Neural cell (in vitro differentiated cells): Measurements from ENCODE around the gene MICAL2. TPM values are rescaled to one million over a fixed set of nuclear protein-coding genes. Genes with fewer than 3 reads are reported as not detected.

Source experiments
- H2AFZ ChIP-seq: fragments of 200-600, 300-800 bp; sonication (generic), shearing (Covaris generic); 2 replicates; pipeline ENCODE4 v1.6.0; 2014; ENCODE audit warnings: low read depth, mild to moderate bottlenecking, antibody characterized with exemption, low read length, moderate library complexity
- H3F3A ChIP-seq: fragments of 200-600 bp; shearing (Covaris generic); 2 replicates; pipeline ENCODE4 v1.6.1; 2016; ENCODE audit warnings: mild to moderate bottlenecking, moderate library complexity, mixed read lengths, antibody characterized with exemption, low read length; ENCODE audit not compliant: insufficient read depth, poor library complexity, severe bottlenecking
- H3K27ac ChIP-seq: fragments of 200-600, 300-800 bp; sonication (generic), shearing (Covaris generic); 2 replicates; pipeline ENCODE4 v1.5.1; 2014; ENCODE audit warnings: mild to moderate bottlenecking, low read length, moderate library complexity
- H3K27me3 ChIP-seq: fragments of 300-800, 200-600 bp; sonication (generic), shearing (Covaris generic); 2 replicates; pipeline ENCODE4 v1.6.0; 2014; ENCODE audit warnings: mild to moderate bottlenecking, low read depth, low read length, moderate library complexity; ENCODE audit not compliant: insufficient read depth
- H3K36me3 ChIP-seq: fragments of 300-800, 200-600 bp; sonication (generic), shearing (Covaris generic); 2 replicates; pipeline ENCODE4 v1.5.1; 2014; ENCODE audit warnings: mild to moderate bottlenecking, antibody characterized with exemption, low read length, moderate library complexity; ENCODE audit not compliant: insufficient read depth
- H3K4me2 ChIP-seq: fragments of 300-800, 200-600 bp; sonication (generic), shearing (Covaris generic); 2 replicates; pipeline ENCODE4 v1.6.0; 2014; ENCODE audit warnings: mild to moderate bottlenecking, low read length
- H3K4me3 ChIP-seq: fragments of 300-800, 200-600 bp; sonication (generic), shearing (Covaris generic); 2 replicates; pipeline ENCODE4 v1.5.1; 2014; ENCODE audit warnings: mild to moderate bottlenecking, low read length, moderate library complexity
- H3K79me2 ChIP-seq: fragments of 200-600 bp; shearing (Covaris generic); replicated peaks from 2 replicates; pipeline ENCODE4 v1.6.0; 2014; ENCODE audit warnings: mild to moderate bottlenecking, low read length, moderate library complexity; ENCODE audit not compliant: insufficient read depth
- H3K9ac ChIP-seq: fragments of 300-800, 200-600 bp; sonication (generic), shearing (Covaris generic); 2 replicates; pipeline ENCODE4 v1.6.1; 2016; ENCODE audit warnings: mild to moderate bottlenecking, low read length, mixed read lengths
- H3K9me2 ChIP-seq: fragments of 200-600 bp; shearing (Covaris generic); 2 replicates; pipeline ENCODE4 v1.6.1; 2016; ENCODE audit warnings: mild to moderate bottlenecking, low read length, mixed read lengths; ENCODE audit not compliant: insufficient read depth
- H3K9me3 ChIP-seq: fragments of 200-600, 300-800 bp; sonication (generic), shearing (Covaris generic); 2 replicates; pipeline ENCODE4 v1.6.1; 2016; ENCODE audit warnings: mild to moderate bottlenecking, mixed run types, low read length, moderate library complexity, mixed read lengths
- H4K20me1 ChIP-seq: fragments of 200-600 bp; shearing (Covaris generic); 2 replicates; pipeline ENCODE4 v1.6.1; 2016; ENCODE audit warnings: mild to moderate bottlenecking, mixed run types; ENCODE audit not compliant: insufficient read depth
- EP300 ChIP-seq: fragments of 450-650 bp; conservative IDR thresholded peaks from 2 replicates; pipeline ENCODE4 v1.6.1; 2014; ENCODE audit warnings: antibody characterized with exemption, mild to moderate bottlenecking, moderate library complexity; ENCODE audit not compliant: poor library complexity, severe bottlenecking
- EZH2 ChIP-seq: fragments of 200-600, 300-800 bp; shearing (Covaris generic), sonication (generic); IDR thresholded peaks from 2 replicates; pipeline ENCODE4 v1.6.1; 2014; ENCODE audit warnings: antibody characterized with exemption, low read length, borderline replicate concordance, mild to moderate bottlenecking; ENCODE audit not compliant: insufficient read depth, poor library complexity, severe bottlenecking
- MXI1 ChIP-seq: fragments of 450-650 bp; conservative IDR thresholded peaks from 2 replicates; pipeline ENCODE4 v1.6.1; 2014; ENCODE audit warnings: antibody characterized with exemption, mild to moderate bottlenecking; ENCODE audit not compliant: poor library complexity, severe bottlenecking
- POLR2AphosphoS5 ChIP-seq: IDR thresholded peaks from 2 replicates; pipeline ENCODE4 v1.6.1; 2012
- RAD21 ChIP-seq: fragments of 450-650 bp; conservative IDR thresholded peaks from 2 replicates; pipeline ENCODE4 v1.6.1; 2014; ENCODE audit warnings: antibody characterized with exemption, mild to moderate bottlenecking, moderate library complexity
- SMC3 ChIP-seq: fragments of 450-650 bp; conservative IDR thresholded peaks from 2 replicates; pipeline ENCODE4 v1.6.1; 2014; ENCODE audit warnings: antibody characterized with exemption, mild to moderate bottlenecking, moderate library complexity; ENCODE audit not compliant: poor library complexity
- TAF1 ChIP-seq: IDR thresholded peaks from 2 replicates; pipeline ENCODE4 v1.6.1; 2012; ENCODE audit warnings: low read depth
- polyA plus RNA-seq: library from polyadenylated mRNA; depleted of rRNA; stranded (reverse); fragments of >200 nt; gene quantifications from 2 replicates; pipeline ENCODE4 v1.2.3, GENCODE V29; 2014
- TF ChIP-seq, protein P1 (sequence below): IDR thresholded peaks from 2 replicates; pipeline ENCODE4 v1.6.1; 2012; ENCODE audit warnings: borderline replicate concordance
- TF ChIP-seq, protein P2 (sequence below): fragments of 450-650 bp; IDR thresholded peaks from 2 replicates; pipeline ENCODE4 v1.5.1; 2014; ENCODE audit warnings: antibody characterized with exemption, mild to moderate bottlenecking, moderate library complexity; ENCODE audit not compliant: poor library complexity, severe bottlenecking

MICAL2 gene
- polyA plus RNA-seq, 1 donor from 2014 or later, result 2.2 TPM

- no peak for TF ChIP-seq POLR2AphosphoS5
- no peak for TF ChIP-seq RAD21
- TF ChIP-seq MXI1, result no peak
- no peak for TF ChIP-seq EZH2
- TF ChIP-seq TAF1, result no peak
- TF ChIP-seq SMC3, result no peak
- TF ChIP-seq, protein P1, sequence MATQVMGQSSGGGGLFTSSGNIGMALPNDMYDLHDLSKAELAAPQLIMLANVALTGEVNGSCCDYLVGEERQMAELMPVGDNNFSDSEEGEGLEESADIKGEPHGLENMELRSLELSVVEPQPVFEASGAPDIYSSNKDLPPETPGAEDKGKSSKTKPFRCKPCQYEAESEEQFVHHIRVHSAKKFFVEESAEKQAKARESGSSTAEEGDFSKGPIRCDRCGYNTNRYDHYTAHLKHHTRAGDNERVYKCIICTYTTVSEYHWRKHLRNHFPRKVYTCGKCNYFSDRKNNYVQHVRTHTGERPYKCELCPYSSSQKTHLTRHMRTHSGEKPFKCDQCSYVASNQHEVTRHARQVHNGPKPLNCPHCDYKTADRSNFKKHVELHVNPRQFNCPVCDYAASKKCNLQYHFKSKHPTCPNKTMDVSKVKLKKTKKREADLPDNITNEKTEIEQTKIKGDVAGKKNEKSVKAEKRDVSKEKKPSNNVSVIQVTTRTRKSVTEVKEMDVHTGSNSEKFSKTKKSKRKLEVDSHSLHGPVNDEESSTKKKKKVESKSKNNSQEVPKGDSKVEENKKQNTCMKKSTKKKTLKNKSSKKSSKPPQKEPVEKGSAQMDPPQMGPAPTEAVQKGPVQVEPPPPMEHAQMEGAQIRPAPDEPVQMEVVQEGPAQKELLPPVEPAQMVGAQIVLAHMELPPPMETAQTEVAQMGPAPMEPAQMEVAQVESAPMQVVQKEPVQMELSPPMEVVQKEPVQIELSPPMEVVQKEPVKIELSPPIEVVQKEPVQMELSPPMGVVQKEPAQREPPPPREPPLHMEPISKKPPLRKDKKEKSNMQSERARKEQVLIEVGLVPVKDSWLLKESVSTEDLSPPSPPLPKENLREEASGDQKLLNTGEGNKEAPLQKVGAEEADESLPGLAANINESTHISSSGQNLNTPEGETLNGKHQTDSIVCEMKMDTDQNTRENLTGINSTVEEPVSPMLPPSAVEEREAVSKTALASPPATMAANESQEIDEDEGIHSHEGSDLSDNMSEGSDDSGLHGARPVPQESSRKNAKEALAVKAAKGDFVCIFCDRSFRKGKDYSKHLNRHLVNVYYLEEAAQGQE, result no peak
- no peak for TF ChIP-seq EP300
- TF ChIP-seq, protein P2, sequence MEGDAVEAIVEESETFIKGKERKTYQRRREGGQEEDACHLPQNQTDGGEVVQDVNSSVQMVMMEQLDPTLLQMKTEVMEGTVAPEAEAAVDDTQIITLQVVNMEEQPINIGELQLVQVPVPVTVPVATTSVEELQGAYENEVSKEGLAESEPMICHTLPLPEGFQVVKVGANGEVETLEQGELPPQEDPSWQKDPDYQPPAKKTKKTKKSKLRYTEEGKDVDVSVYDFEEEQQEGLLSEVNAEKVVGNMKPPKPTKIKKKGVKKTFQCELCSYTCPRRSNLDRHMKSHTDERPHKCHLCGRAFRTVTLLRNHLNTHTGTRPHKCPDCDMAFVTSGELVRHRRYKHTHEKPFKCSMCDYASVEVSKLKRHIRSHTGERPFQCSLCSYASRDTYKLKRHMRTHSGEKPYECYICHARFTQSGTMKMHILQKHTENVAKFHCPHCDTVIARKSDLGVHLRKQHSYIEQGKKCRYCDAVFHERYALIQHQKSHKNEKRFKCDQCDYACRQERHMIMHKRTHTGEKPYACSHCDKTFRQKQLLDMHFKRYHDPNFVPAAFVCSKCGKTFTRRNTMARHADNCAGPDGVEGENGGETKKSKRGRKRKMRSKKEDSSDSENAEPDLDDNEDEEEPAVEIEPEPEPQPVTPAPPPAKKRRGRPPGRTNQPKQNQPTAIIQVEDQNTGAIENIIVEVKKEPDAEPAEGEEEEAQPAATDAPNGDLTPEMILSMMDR, result no peak
- H4K20me1 ChIP-seq, result no peaks in the 10 kb centered on the region
- H3K79me2 ChIP-seq, result no peaks in the 10 kb centered on the region
- no peak overlapping the region for H2AFZ ChIP-seq
- no peak overlapping the region for H3K9ac ChIP-seq
- H3K9me3 ChIP-seq, result no peaks in the 10 kb centered on the region
- no peaks in the 10 kb centered on the region for H3K36me3 ChIP-seq
- H3F3A ChIP-seq, result no peaks in the 10 kb centered on the region
- H3K4me3 ChIP-seq, result no peak overlapping the region
- H3K4me2 ChIP-seq, result no peak overlapping the region
- H3K27me3 ChIP-seq, result no peaks in the 10 kb centered on the region
- no peaks in the 10 kb centered on the region for H3K9me2 ChIP-seq
- no peak overlapping the region for H3K27ac ChIP-seq
Observed at GRCh38 chr11:12263141-12263693, 152.8 kb downstream of the MICAL2 start.

DNA sequence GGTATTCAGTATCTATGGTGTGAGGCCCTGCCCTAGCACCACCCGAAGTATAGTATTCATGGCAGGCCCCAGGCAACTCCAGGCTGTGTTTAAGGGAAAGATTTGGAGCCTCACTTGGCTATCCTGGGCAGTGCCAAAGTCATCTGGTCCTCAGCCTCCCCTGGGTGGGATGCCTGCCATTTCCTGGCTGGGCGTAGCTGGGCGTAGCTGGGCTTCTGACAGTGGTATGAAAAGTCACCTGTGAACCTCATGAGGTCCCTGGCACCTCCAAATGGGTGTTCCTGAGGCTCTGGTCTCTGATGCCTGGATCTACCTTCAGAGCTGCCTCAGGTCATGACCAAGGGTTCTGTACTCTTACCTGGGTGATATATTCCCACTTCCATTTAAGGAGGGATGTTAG is 154.0 kb downstream of the MICAL2 start:
- Histone ChIP-seq H3K79me2 (no peaks in the 10 kb centered on the region), H3K9me2 (no peaks in the 10 kb centered on the region), H3K36me3 (no peaks in the 10 kb centered on the region), H2AFZ (no peak overlapping the region), H3K9me3 (no peaks in the 10 kb centered on the region), H3K4me2 (no peak overlapping the region), H3K9ac (no peak overlapping the region), H4K20me1 (no peaks in the 10 kb centered on the region), H3F3A (no peaks in the 10 kb centered on the region), H3K27ac (no peak overlapping the region), H3K4me3 (no peak overlapping the region), H3K27me3 (no peaks in the 10 kb centered on the region)
- TF ChIP-seq, protein P2, result no peak
- TF ChIP-seq SMC3, result no peak
- no peak for TF ChIP-seq EP300
